Hepatocyte (in vitro differentiated cells): ENCODE data around the gene UBASH3A. TPM values are rescaled to one million over a fixed set of nuclear protein-coding genes. Genes with fewer than 3 reads are reported as not detected.

Source experiments
- DNase-seq: peaks from one replicate; pipeline ENCODE4 v3.0.0-alpha.2; 2016; ENCODE audit warnings: low spot score
- H2AFZ ChIP-seq: fragments of 200-600 bp; sonication (generic); 2 replicates; pipeline ENCODE4 v1.6.0; 2016; ENCODE audit warnings: antibody characterized with exemption, mild to moderate bottlenecking
- H3K27ac ChIP-seq: fragments of 200-600 bp; sonication (generic); 2 replicates; pipeline ENCODE4 v1.5.1; 2016; ENCODE audit warnings: mild to moderate bottlenecking
- H3K27me3 ChIP-seq: fragments of 200-600 bp; sonication (generic); 2 replicates; pipeline ENCODE4 v1.6.1; 2016
- H3K36me3 ChIP-seq: fragments of 200-600 bp; sonication (generic); replicated peaks from 2 replicates; pipeline ENCODE4 v1.5.1; 2016; ENCODE audit warnings: low read depth; ENCODE audit not compliant: insufficient read depth
- H3K4me1 ChIP-seq: fragments of 200-600 bp; sonication (generic); 2 replicates; pipeline ENCODE4 v1.5.1; 2016; ENCODE audit warnings: mild to moderate bottlenecking, moderate library complexity; ENCODE audit not compliant: insufficient read depth
- H3K4me2 ChIP-seq: fragments of 200-600 bp; sonication (generic); 2 replicates; pipeline ENCODE4 v1.6.0; 2016
- H3K4me3 ChIP-seq: fragments of 200-600 bp; sonication (generic); 2 replicates; pipeline ENCODE4 v1.5.1; 2016; ENCODE audit warnings: mild to moderate bottlenecking
- H3K79me2 ChIP-seq: fragments of 200-600 bp; sonication (generic); 2 replicates; pipeline ENCODE4 v1.6.0; 2017; ENCODE audit warnings: mild to moderate bottlenecking
- H3K9me2 ChIP-seq: fragments of 200-600 bp; sonication (generic); replicated peaks from 2 replicates; pipeline ENCODE4 v1.6.0; 2017; ENCODE audit warnings: mild to moderate bottlenecking; ENCODE audit not compliant: insufficient read depth
- H3K9me3 ChIP-seq: fragments of 200-600 bp; sonication (generic); 2 replicates; pipeline ENCODE4 v1.5.1; 2016; ENCODE audit warnings: low read depth, mild to moderate bottlenecking
- H4K20me1 ChIP-seq: fragments of 200-600 bp; sonication (generic); 2 replicates; pipeline ENCODE4 v1.6.0; 2016; ENCODE audit warnings: mild to moderate bottlenecking; ENCODE audit not compliant: insufficient read depth, poor library complexity, severe bottlenecking
- EZH2 ChIP-seq: fragments of 200-600 bp; sonication (generic); IDR thresholded peaks from 2 replicates; pipeline ENCODE4 v1.6.1; 2016; ENCODE audit warnings: antibody characterized with exemption, mild to moderate bottlenecking, borderline replicate concordance
- EZH2phosphoT487 ChIP-seq: fragments of 200-600 bp; sonication (generic); IDR thresholded peaks from one replicate; pipeline ENCODE4 v1.6.1; 2018; ENCODE audit warnings: antibody characterized with exemption, mild to moderate bottlenecking, low read depth, moderate library complexity; ENCODE audit not compliant: unreplicated experiment, severe bottlenecking
- WGBS: methylation state at CpG from one replicate; pipeline ENCODE4 v1.1.6; 2016; ENCODE audit warnings: low lambda C conversion rate; ENCODE audit errors: missing lambda C conversion rate; 5-methylcytosine and 5-hydroxymethylcytosine counted together
- polyA plus RNA-seq: library from polyadenylated mRNA; unstranded; fragments of >200 nt; fragmentation: Nextera tagmentation; extraction: Ambion mirVana; gene quantifications from 2 replicates; pipeline ENCODE4 v1.2.1, GENCODE V29; 2016
- total RNA-seq: library from RNA; depleted of rRNA; stranded (reverse); fragments of >200 nt; gene quantifications from 2 replicates; pipeline ENCODE4 v1.2.3, GENCODE V29; 2014
- TF ChIP-seq, protein P1 (sequence below): fragments of 200-600 bp; sonication (generic); IDR thresholded peaks from 2 replicates; pipeline ENCODE4 v1.5.1; 2016; ENCODE audit warnings: antibody characterized with exemption, mild to moderate bottlenecking; ENCODE audit not compliant: poor library complexity

The UBASH3A gene
- total and polyA plus RNA-seq, 2 experiments from 2014 or later: not detected

DNA sequence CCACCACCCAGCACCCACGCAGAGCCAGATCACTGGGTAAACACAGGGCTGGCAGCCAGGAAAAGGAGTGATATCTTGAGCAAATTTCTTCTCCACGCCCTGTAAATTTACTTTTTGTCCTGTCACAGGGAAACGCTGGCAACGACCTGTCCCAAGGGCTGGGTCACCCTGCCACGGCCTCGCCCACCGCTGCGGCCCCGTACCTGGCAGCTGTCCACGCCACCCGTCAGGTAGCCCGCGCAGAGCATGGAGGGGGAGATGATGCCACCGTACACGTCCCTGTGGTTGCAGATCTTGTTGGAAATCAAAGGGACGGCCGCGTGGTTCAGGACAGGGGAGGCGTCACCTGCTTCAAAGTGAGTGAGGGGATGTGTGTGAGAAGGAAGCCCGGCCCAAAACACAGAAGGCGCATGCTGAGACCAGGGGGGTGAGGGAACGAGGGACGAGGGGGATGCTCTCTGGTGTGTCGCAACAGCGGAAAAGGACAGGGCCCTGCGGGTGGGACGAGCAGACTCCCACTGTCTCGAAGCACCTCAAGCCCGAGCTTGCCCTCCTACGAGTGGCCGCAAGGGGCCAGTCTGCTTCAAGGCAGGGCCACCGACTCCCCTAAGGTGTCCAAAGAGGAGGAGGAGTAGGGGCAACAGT is 27.2 kb upstream of the UBASH3A start:
- 77% methylated on average over 32 of the region's 32 CpGs for WGBS
- no peaks in the 10 kb centered on the region for H3K9me2 ChIP-seq
- H3K27ac ChIP-seq: no peak overlapping the region

DNA sequence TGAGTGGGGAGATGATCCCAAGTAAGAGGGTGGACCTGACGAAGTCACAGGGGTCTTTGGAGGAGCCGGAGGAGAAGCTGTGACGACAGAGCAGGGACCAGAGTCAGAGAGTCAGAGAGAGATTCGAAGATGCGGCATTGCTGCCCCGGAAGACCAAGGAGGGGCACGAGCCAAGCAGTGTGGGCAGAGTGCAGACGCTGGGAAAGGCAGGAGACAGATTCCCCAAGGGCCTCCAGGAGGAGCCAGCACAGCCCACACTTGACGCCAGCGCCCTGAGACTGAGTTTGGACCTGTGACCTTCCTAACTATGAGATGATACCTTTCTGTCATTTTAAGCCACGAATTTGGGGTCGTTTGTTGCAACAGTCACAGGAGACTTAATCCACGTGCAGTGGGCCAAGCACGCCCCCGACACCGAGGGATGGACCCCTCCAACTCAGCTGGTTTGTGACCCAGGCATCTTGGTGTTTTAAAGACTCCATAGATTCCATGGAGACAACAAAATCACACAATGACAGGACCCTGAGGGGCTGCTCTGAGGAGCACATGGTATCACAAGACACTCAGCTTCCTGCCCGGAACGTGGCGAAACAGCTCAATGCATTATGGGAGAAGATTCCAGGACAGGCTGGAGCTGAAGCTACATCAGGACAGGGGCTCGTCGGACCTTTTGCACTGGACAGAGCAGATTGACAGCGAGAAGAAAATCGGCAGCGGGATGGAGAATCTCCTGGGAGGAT is 26.3 kb upstream of the UBASH3A start:
- Histone ChIP-seq H3K36me3 (no peaks in the 10 kb centered on the region), H3K4me2 (no peak overlapping the region), H3K27me3 (no peaks in the 10 kb centered on the region), H4K20me1 (no peaks in the 10 kb centered on the region), H2AFZ (no peak overlapping the region), H3K4me1 (no peaks in the 10 kb centered on the region), H3K79me2 (no peaks in the 10 kb centered on the region), H3K27ac (no peak overlapping the region), H3K4me3 (no peak overlapping the region), H3K9me2 (no peaks in the 10 kb centered on the region), H3K9me3 (no peaks in the 10 kb centered on the region)
- no peak for DNase-seq
- TF ChIP-seq EZH2phosphoT487: no peak
- TF ChIP-seq, protein P1, sequence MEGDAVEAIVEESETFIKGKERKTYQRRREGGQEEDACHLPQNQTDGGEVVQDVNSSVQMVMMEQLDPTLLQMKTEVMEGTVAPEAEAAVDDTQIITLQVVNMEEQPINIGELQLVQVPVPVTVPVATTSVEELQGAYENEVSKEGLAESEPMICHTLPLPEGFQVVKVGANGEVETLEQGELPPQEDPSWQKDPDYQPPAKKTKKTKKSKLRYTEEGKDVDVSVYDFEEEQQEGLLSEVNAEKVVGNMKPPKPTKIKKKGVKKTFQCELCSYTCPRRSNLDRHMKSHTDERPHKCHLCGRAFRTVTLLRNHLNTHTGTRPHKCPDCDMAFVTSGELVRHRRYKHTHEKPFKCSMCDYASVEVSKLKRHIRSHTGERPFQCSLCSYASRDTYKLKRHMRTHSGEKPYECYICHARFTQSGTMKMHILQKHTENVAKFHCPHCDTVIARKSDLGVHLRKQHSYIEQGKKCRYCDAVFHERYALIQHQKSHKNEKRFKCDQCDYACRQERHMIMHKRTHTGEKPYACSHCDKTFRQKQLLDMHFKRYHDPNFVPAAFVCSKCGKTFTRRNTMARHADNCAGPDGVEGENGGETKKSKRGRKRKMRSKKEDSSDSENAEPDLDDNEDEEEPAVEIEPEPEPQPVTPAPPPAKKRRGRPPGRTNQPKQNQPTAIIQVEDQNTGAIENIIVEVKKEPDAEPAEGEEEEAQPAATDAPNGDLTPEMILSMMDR: no peak
- no peak for TF ChIP-seq EZH2
- WGBS: 87% methylated on average over 24 of the region's 24 CpGs

More for the DNA sequence above, 27.2 kb upstream of the UBASH3A start:
- no peaks in the 10 kb centered on the region for H3K79me2 ChIP-seq
- H4K20me1 ChIP-seq: no peaks in the 10 kb centered on the region
- no peak for DNase-seq
- no peaks in the 10 kb centered on the region for H3K36me3 ChIP-seq
- no peak overlapping the region for H3K4me3 ChIP-seq
- H3K27me3 ChIP-seq: no peaks in the 10 kb centered on the region
- H2AFZ ChIP-seq: no peak overlapping the region
- H3K9me3 ChIP-seq: no peaks in the 10 kb centered on the region
- TF ChIP-seq, protein P1: no peak
- TF ChIP-seq EZH2phosphoT487 (no peak), EZH2 (no peak)
- H3K4me1 ChIP-seq: no peaks in the 10 kb centered on the region
- H3K4me2 ChIP-seq: no peak overlapping the region

DNA sequence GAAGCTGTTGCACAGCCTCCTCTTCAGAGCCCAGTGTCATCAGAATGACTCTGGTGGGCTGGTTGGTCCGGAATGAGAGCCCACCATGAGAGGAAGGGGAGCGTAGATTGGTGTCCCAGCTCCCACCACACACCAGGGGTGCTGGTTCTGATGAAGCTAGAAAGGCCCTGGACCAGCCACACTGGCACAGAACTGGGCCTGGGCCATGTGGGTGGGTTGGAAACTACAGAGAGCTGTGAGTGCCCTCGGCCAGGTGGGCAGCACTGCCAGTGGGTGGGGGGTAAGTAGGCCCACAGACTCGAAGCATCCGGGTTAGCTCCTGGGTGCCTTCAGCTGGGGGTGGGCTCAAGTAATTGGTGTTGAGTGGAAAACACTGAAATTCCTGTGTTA is 25.8 kb upstream of the UBASH3A start:
- no peaks in the 10 kb centered on the region for H3K36me3 ChIP-seq
- H3K4me2 ChIP-seq: no peak overlapping the region
- TF ChIP-seq, protein P1: no peak
- TF ChIP-seq EZH2: no peak
- no peak for TF ChIP-seq EZH2phosphoT487
- no peak for DNase-seq
- H3K9me2 ChIP-seq: no peaks in the 10 kb centered on the region
- no peaks in the 10 kb centered on the region for H3K27me3 ChIP-seq
- 92% methylated on average over 5 of the region's 5 CpGs for WGBS
- H3K27ac ChIP-seq: no peak overlapping the region
- no peaks in the 10 kb centered on the region for H3K9me3 ChIP-seq
- H3K79me2 ChIP-seq: no peaks in the 10 kb centered on the region
- H4K20me1 ChIP-seq: no peaks in the 10 kb centered on the region
- no peak overlapping the region for H3K4me3 ChIP-seq
- no peaks in the 10 kb centered on the region for H3K4me1 ChIP-seq
- no peak overlapping the region for H2AFZ ChIP-seq
